Fibroblast of pulmonary artery (primary cell): ENCODE measurements around the gene LNPEP.

Experiments used
- DNase-seq: peaks from one replicate; pipeline ENCODE4 v3.0.0-alpha.2; 2010; ENCODE audit warnings: low read depth
- H3K4me3 ChIP-seq: replicated peaks from 2 replicates; pipeline ENCODE4 v1.5.1; 2011; ENCODE audit warnings: low read depth, mild to moderate bottlenecking, control low read depth, low read length, moderate library complexity
- CTCF ChIP-seq: IDR thresholded peaks from 2 replicates; pipeline ENCODE4 v1.5.1; 2011; ENCODE audit warnings: mild to moderate bottlenecking, control low read depth, low read length, inconsistent platforms; ENCODE audit errors: missing control alignments

The LNPEP gene

GRCh38 chr5:97044052-97044451 is 108.2 kb downstream of the LNPEP start:
- no peak overlapping the region for H3K4me3 ChIP-seq
- peak; percentile 52 for TF ChIP-seq CTCF
- DNase-seq = peak; percentile 33

- DNase-seq = peak; percentile 32
- TF ChIP-seq CTCF = no peak
- no peak overlapping the region for H3K4me3 ChIP-seq
Observed at GRCh38 chr5:97046270-97046982, 110.5 kb downstream of the LNPEP start.

GRCh38 chr5:97047076-97047475 is 111.2 kb downstream of the LNPEP start:
- TF ChIP-seq CTCF = no peak
- DNase-seq = no peak
- H3K4me3 ChIP-seq = no peak overlapping the region

GRCh38 chr5:97049175-97049574 is 113.3 kb downstream of the LNPEP start:
- no peak overlapping the region for H3K4me3 ChIP-seq
- TF ChIP-seq CTCF = no peak
- DNase-seq = no peak

- no peak for TF ChIP-seq CTCF
- no peak for DNase-seq
- no peak overlapping the region for H3K4me3 ChIP-seq
Observed at GRCh38 chr5:97056263-97056662, 120.4 kb downstream of the LNPEP start.

- no peak overlapping the region for H3K4me3 ChIP-seq
- no peak for TF ChIP-seq CTCF
- DNase-seq = no peak
Observed at GRCh38 chr5:97062046-97062445, 126.2 kb downstream of the LNPEP start.

GRCh38 chr5:97063251-97063650 is 127.4 kb downstream of the LNPEP start:
- TF ChIP-seq CTCF = no peak
- no peak for DNase-seq
- no peak overlapping the region for H3K4me3 ChIP-seq
